Progenitor cell of endocrine pancreas (in vitro differentiated cells): ENCODE measurements around the gene CXCL9. TPM values are rescaled to one million over a fixed set of nuclear protein-coding genes. Genes with fewer than 3 reads are reported as not detected.

ENCODE experiments used
- DNase-seq: peaks from one replicate; pipeline ENCODE4 v3.0.0; 2021; ENCODE audit warnings: low spot score; ENCODE audit not compliant: unreplicated experiment
- H3K27ac Mint-ChIP-seq: 2 replicates; pipeline ENCODE4 v1.8.0; 2021; ENCODE audit warnings: mild to moderate bottlenecking, moderate library complexity, mixed read lengths
- H3K27me3 Mint-ChIP-seq: 2 replicates; pipeline ENCODE4 v1.8.0; 2021; ENCODE audit warnings: mixed read lengths
- H3K36me3 Mint-ChIP-seq: 2 replicates; pipeline ENCODE4 v1.8.0; 2022; ENCODE audit warnings: mixed read lengths; ENCODE audit not compliant: insufficient read depth
- H3K4me1 Mint-ChIP-seq: 2 replicates; pipeline ENCODE4 v1.8.0; 2021; ENCODE audit warnings: low read depth, mixed read lengths
- H3K4me3 Mint-ChIP-seq: 2 replicates; pipeline ENCODE4 v1.8.0; 2021; ENCODE audit warnings: low read depth, mild to moderate bottlenecking, moderate library complexity, mixed read lengths
- H3K9me3 Mint-ChIP-seq: 2 replicates; pipeline ENCODE4 v1.8.0; 2021; ENCODE audit warnings: low read depth, mixed read lengths
- total RNA-seq: library from RNA; stranded (reverse); gene quantifications from 2 replicates; pipeline ENCODE4 v1.2.1, GENCODE V29; 2021
- TF ChIP-seq, protein P1 (sequence below): fragments of 200-600 bp; sonication (generic); IDR thresholded peaks from one replicate; pipeline ENCODE4 v1.5.0; 2021; ENCODE audit warnings: antibody characterized with exemption, mild to moderate bottlenecking; ENCODE audit not compliant: unreplicated experiment

Gene CXCL9
- total RNA-seq, 1 donor from 2014 or later = not detected

DNA sequence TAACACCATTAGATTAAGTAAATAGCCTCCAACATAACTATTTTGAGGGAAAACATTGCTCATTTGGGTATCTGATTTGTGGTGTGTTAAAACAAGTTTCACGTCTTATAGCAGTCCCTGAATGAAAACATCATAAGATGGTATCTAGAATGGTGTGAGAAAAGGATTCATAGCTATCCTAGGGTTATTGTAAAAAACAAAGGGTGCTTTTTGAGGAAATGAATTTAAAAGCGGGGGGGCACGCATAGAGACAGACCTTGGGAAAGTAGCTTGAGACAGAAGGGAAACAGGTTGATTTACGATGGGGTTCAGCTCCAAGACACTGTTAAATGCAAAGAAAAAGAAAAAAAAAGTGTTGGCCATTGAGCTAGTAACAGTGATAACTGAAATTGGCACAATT is 16.8 kb upstream of the CXCL9 start:
- no peaks in the 10 kb centered on the region for H3K36me3 Mint-ChIP-seq
- no peaks in the 10 kb centered on the region for H3K9me3 Mint-ChIP-seq
- no peak for DNase-seq
- H3K4me3 Mint-ChIP-seq = no peak overlapping the region
- TF ChIP-seq, protein P1, sequence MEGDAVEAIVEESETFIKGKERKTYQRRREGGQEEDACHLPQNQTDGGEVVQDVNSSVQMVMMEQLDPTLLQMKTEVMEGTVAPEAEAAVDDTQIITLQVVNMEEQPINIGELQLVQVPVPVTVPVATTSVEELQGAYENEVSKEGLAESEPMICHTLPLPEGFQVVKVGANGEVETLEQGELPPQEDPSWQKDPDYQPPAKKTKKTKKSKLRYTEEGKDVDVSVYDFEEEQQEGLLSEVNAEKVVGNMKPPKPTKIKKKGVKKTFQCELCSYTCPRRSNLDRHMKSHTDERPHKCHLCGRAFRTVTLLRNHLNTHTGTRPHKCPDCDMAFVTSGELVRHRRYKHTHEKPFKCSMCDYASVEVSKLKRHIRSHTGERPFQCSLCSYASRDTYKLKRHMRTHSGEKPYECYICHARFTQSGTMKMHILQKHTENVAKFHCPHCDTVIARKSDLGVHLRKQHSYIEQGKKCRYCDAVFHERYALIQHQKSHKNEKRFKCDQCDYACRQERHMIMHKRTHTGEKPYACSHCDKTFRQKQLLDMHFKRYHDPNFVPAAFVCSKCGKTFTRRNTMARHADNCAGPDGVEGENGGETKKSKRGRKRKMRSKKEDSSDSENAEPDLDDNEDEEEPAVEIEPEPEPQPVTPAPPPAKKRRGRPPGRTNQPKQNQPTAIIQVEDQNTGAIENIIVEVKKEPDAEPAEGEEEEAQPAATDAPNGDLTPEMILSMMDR = no peak
- H3K4me1 Mint-ChIP-seq = no peaks in the 10 kb centered on the region
- peaks cover 8% of the 10 kb centered on the region for H3K27me3 Mint-ChIP-seq
- H3K27ac Mint-ChIP-seq = no peak overlapping the region

DNA sequence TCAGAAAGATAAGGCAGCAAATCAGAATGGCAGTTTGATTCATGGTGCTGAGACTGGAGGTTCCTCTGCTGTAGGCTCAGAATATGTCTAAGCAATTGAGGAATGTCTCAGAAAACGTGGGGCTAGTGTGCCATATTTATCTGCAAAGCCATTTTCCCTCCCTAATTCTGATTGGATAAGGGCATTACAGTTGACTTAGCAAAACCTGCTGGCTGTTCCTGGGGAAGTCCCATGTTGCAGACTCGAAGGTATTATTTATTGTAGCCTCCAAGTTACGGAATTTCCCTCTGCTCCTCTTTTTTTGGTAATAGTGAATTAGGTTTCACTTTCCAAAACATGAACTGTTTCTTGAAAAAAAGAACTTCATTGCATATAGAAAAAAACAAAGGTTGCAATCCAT is 16.1 kb upstream of the CXCL9 start, which contains the start of gene CXCL10:
TSS of gene CXCL10 (minus strand) at position 109 of the 400 bp plus-strand sequence. CDS start at position 43, 66 bp downstream.
- peaks cover 4% of the 10 kb centered on the region for H3K27me3 Mint-ChIP-seq
- no peaks in the 10 kb centered on the region for H3K36me3 Mint-ChIP-seq
- H3K27ac Mint-ChIP-seq = no peak within 1 kb of the TSS
- no peaks in the 10 kb centered on the region for H3K4me1 Mint-ChIP-seq
- DNase-seq = no peak
- TF ChIP-seq, protein P1 = no peak
- no peak within 1 kb of the TSS for H3K4me3 Mint-ChIP-seq
- no peaks in the 10 kb centered on the region for H3K9me3 Mint-ChIP-seq

DNA sequence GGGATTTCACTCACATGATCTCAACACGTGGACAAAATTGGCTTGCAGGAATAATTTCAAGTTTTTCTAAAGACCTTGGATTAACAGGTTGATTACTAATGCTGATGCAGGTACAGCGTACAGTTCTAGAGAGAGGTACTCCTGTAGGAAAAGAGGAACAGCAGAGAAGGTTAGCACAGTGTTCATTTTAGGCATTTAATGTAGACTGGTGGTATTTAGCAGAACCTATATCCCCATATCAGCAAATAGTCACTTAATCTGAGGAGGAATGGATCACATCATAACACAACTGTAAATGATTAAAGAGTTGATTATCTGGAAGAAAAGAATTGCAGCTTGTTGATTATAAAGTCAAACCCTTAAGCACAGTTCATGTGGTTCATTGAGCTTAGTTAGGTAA is 15.4 kb upstream of the CXCL9 start:
- Mint-ChIP-seq H3K27ac (no peak overlapping the region), H3K9me3 (no peaks in the 10 kb centered on the region), H3K4me1 (no peaks in the 10 kb centered on the region), H3K4me3 (no peak overlapping the region), H3K27me3 (peaks cover 2% of the 10 kb centered on the region), H3K36me3 (no peaks in the 10 kb centered on the region)
- TF ChIP-seq, protein P1 = no peak
- no peak for DNase-seq

DNA sequence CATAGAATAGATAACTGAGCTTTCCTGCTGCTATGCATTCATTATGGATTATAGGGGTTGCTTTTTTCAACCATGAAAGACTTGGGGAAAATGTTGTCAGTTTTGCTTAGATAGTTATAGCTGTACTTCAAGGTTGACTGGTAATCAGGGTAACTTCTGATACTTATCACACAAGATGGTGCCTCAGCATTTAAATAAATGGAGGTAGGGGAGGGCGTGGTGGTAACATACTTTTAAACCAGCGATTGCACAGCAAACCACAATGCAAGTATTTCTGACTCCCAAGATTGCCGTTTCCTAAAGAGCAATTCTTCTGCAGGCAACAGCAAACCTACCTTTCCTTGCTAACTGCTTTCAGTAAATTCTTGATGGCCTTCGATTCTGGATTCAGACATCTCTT is 14.7 kb upstream of the CXCL9 start:
- Mint-ChIP-seq H3K4me3 (no peak overlapping the region), H3K36me3 (no peaks in the 10 kb centered on the region), H3K4me1 (no peaks in the 10 kb centered on the region), H3K27me3 (peaks cover 2% of the 10 kb centered on the region), H3K9me3 (no peaks in the 10 kb centered on the region), H3K27ac (no peak overlapping the region)
- TF ChIP-seq, protein P1 = no peak
- DNase-seq = no peak

DNA sequence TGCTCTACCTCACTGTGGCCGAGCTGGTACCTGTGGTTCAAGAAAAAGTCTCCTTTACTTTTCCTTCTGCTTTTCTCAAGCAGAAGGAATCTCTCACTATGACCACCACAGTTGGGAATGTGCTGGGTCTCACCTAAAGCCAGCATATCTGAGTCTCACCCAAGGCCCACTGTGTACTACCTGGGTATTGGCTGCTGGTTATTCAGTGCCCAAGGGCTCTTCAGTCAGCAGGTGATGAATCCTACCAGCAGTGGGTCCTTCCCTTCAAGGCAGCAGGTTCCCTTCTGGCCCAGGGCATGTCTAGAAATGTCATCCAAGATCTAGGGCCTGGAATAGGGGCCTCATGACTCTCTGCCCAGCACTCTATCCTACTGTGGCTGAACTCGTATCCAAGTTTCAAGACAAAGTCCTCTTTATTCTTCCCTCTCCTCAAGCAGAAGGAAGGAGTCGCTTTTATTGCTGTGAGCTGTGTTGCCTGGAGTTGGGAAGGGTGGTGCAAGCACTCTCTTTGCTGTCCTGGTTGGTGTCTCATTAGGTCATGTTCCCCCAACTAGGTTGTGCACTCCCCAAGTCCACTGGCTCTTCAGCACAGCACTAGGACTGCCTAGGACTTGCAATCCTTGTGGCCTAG is 9.9 kb upstream of the CXCL9 start:
- TF ChIP-seq, protein P1 = no peak
- Mint-ChIP-seq H3K4me3 (no peak overlapping the region), H3K9me3 (no peaks in the 10 kb centered on the region), H3K36me3 (no peaks in the 10 kb centered on the region), H3K27ac (no peak overlapping the region), H3K4me1 (peaks cover 4% of the 10 kb centered on the region), H3K27me3 (peaks cover 10% of the 10 kb centered on the region)
- DNase-seq = no peak
